HFF-Myc (cell line): ENCODE data around the gene MED28.
A peak's percentile ranks its signal among the peaks of the same experiment; 100 is the strongest.

ENCODE experiments used
- DNase-seq: peaks from one replicate; pipeline ENCODE4 v3.0.0-alpha.2; 2011; ENCODE audit warnings: low read depth; ENCODE audit errors: extremely low read depth
- H3K4me3 ChIP-seq: replicated peaks from 2 replicates; pipeline ENCODE4 v1.5.1; 2011; ENCODE audit warnings: low read depth, mild to moderate bottlenecking, control low read depth, low read length
- CTCF ChIP-seq: IDR thresholded peaks from 2 replicates; pipeline ENCODE4 v1.5.1; 2012; ENCODE audit warnings: mild to moderate bottlenecking, low read depth, low read length, control low read depth; ENCODE audit errors: missing control alignments

The MED28 gene

GRCh38 chr4:17642398-17642783 is 27.9 kb downstream of the MED28 start:
- DNase-seq = no peak
- no peak overlapping the region for H3K4me3 ChIP-seq
- no peak for TF ChIP-seq CTCF

GRCh38 chr4:17646693-17647092 is 32.3 kb downstream of the MED28 start:
- H3K4me3 ChIP-seq = no peak overlapping the region
- DNase-seq = no peak
- TF ChIP-seq CTCF = no peak

- no peak for DNase-seq
- TF ChIP-seq CTCF = no peak
- no peak overlapping the region for H3K4me3 ChIP-seq
Observed at GRCh38 chr4:17647176-17647806, 32.9 kb downstream of the MED28 start.

- no peak for DNase-seq
- peak; percentile 12 for TF ChIP-seq CTCF
- H3K4me3 ChIP-seq = no peak overlapping the region
Observed at GRCh38 chr4:17647927-17648326, 33.5 kb downstream of the MED28 start.

GRCh38 chr4:17650406-17650805 is 36.0 kb downstream of the MED28 start:
- no peak for TF ChIP-seq CTCF
- no peak for DNase-seq
- no peak overlapping the region for H3K4me3 ChIP-seq

- no peak overlapping the region for H3K4me3 ChIP-seq
- no peak for DNase-seq
- no peak for TF ChIP-seq CTCF
Observed at GRCh38 chr4:17654701-17655100, 40.3 kb downstream of the MED28 start.

- no peak for TF ChIP-seq CTCF
- H3K4me3 ChIP-seq = no peak overlapping the region
- DNase-seq = no peak
Observed at GRCh38 chr4:17657090-17657489, 42.6 kb downstream of the MED28 start.
